HCT116 (cell line): ENCODE measurements around the gene CTTN. TPM values are rescaled to one million over a fixed set of nuclear protein-coding genes. Genes with fewer than 3 reads are reported as not detected.

Experiments used
- ATAC-seq: fragments of 200-7000 bp; cut with Tn5 transposase; 2 replicates; pipeline ENCODE4 v1.9.1; 2020; ENCODE audit warnings: mild to moderate bottlenecking, moderate library complexity
- Bru-seq: library from RNA; stranded (reverse); fragments of 400-500 nt; gene quantifications from one replicate; lab custom pipeline; 2021; lab: Mats Ljungman, UMichigan
- BruChase-seq, 2 experiments: library from RNA; stranded (reverse); fragments of 400-500 nt; gene quantifications; one replicate each; lab custom pipeline; 2021; lab: Mats Ljungman, UMichigan
- BruUV-seq: library from RNA; stranded (reverse); fragments of 400-500 nt; replicated peaks from 2 replicates; lab custom pipeline; 2021; lab: Mats Ljungman, UMichigan
- CTCF ChIA-PET: fragments of 300-600 bp; sonication (Branson Sonifier 250); formaldehyde crosslinking; loops from one replicate; lab custom pipeline; 2021; ENCODE audit warnings: antibody characterized with exemption; lab: Charles Lee
- POLR2A ChIA-PET: fragments of 300-600, 350-600 bp; sonication (Branson Sonifier 250); formaldehyde crosslinking; loops from one replicate; lab custom pipeline; 2021; ENCODE audit warnings: antibody characterized with exemption; lab: Charles Lee
- RAD21 ChIA-PET, 2 experiments: fragments of 300-600 bp; sonication (Branson Sonifier 250); formaldehyde crosslinking; loops; one replicate each; lab custom pipeline; 2023; ENCODE audit warnings: low total read pairs in 2 of 2; ENCODE audit not compliant: uncharacterized antibody in 2 of 2, unreplicated experiment in 2 of 2, low non-redundant PET in 1 of 2; lab: Charles Lee
- DNase-seq: peaks from one replicate; pipeline ENCODE4 v3.0.0-alpha.2; 2010; ENCODE audit warnings: low read depth, low spot score
- H2AFZ ChIP-seq: fragments of 200-600 bp; shearing (Covaris generic), sonication (generic); 2 replicates; pipeline ENCODE4 v1.6.1; 2017; ENCODE audit warnings: low read depth, mixed run types, mixed read lengths, antibody characterized with exemption, low read length; ENCODE audit not compliant: poor library complexity, severe bottlenecking
- H3K27ac ChIP-seq: 2 replicates; pipeline ENCODE4 v1.5.1; 2012; ENCODE audit warnings: low read depth, low read length
- H3K27me3 ChIP-seq: fragments of 200-600 bp; sonication (generic); 2 replicates; pipeline ENCODE4 v1.6.1; 2016; ENCODE audit warnings: mixed run types, low read length, mixed read lengths; ENCODE audit not compliant: insufficient read depth
- H3K36me3 ChIP-seq, 2 experiments: fragments of 200-500 bp in 1 of 2; fragments of 200-600 bp in 1 of 2; sonication (Bioruptor generic) in 1 of 2; sonication (generic) in 1 of 2; 2 replicates each; pipeline versions ENCODE4 v1.5.1 to v1.6.1; 2014 to 2016; ENCODE audit warnings: low read length in 2 of 2, inconsistent platforms in 1 of 2, mixed read lengths in 1 of 2, mixed run types in 1 of 2; ENCODE audit not compliant: insufficient read depth in 2 of 2, control insufficient read depth in 1 of 2
- H3K4me1 ChIP-seq, 2 experiments: fragments of 200-600 bp in 1 of 2; sonication (generic) in 1 of 2; 2 replicates each; pipeline versions ENCODE4 v1.5.1 to v1.6.1; 2012 to 2017; ENCODE audit warnings: low read length in 2 of 2, inconsistent platforms in 1 of 2, mild to moderate bottlenecking in 1 of 2, mixed read lengths in 1 of 2, mixed run types in 1 of 2, moderate library complexity in 1 of 2; ENCODE audit not compliant: insufficient read depth in 2 of 2, control insufficient read depth in 1 of 2
- H3K4me2 ChIP-seq: fragments of 200-600 bp; sonication (generic); 2 replicates; pipeline ENCODE4 v1.6.1; 2017; ENCODE audit warnings: mixed run types, low read length, mixed read lengths
- H3K4me3 ChIP-seq, 2 experiments: fragments of 200-600 bp in 1 of 2; sonication (generic) in 1 of 2; replicated peaks in 1 of 2; 2 replicates each; pipeline ENCODE4 v1.5.1; 2011 to 2016; ENCODE audit warnings: low read length in 2 of 2, control low read depth in 1 of 2, low read depth in 1 of 2, mild to moderate bottlenecking in 1 of 2, mixed read lengths in 1 of 2, mixed run types in 1 of 2
- H3K79me2 ChIP-seq: fragments of 200-600 bp; sonication (generic); 2 replicates; pipeline ENCODE4 v1.6.1; 2017; ENCODE audit warnings: mild to moderate bottlenecking, mixed run types, low read length, moderate library complexity, mixed read lengths; ENCODE audit not compliant: insufficient read depth
- H3K9ac ChIP-seq: fragments of 200-600 bp; sonication (generic); 2 replicates; pipeline ENCODE4 v1.6.1; 2016; ENCODE audit warnings: low read length, mixed read lengths
- H3K9me2 ChIP-seq: fragments of 200-600 bp; sonication (generic), shearing (Covaris generic); 2 replicates; pipeline ENCODE4 v1.6.1; 2017; ENCODE audit warnings: mixed run types, mild to moderate bottlenecking, moderate library complexity; ENCODE audit not compliant: insufficient read depth
- H3K9me3 ChIP-seq, 2 experiments: fragments of 200-500 bp in 1 of 2; fragments of 200-600 bp in 1 of 2; sonication (Bioruptor generic) in 1 of 2; sonication (generic) in 1 of 2; 2 replicates each; pipeline ENCODE4 v1.6.1; 2014 to 2017; ENCODE audit warnings: low read length in 2 of 2, mixed read lengths in 2 of 2, inconsistent platforms in 1 of 2, low read depth in 1 of 2, mild to moderate bottlenecking in 1 of 2, mixed run types in 1 of 2, moderate library complexity in 1 of 2; ENCODE audit not compliant: control insufficient read depth in 1 of 2, insufficient read depth in 1 of 2
- H4K20me1 ChIP-seq: fragments of 200-600 bp; sonication (generic), shearing (Covaris generic); 2 replicates; pipeline ENCODE4 v1.6.1; 2017; ENCODE audit warnings: mixed run types, mild to moderate bottlenecking, moderate library complexity; ENCODE audit not compliant: insufficient read depth
- ATF3 ChIP-seq: IDR thresholded peaks from 2 replicates; pipeline ENCODE4 v1.6.1; 2012
- CEBPB ChIP-seq: IDR thresholded peaks from 2 replicates; pipeline ENCODE4 v1.6.1; 2012; ENCODE audit warnings: low read depth
- CTCF ChIP-seq, 3 experiments: fragments of 200-600 bp in 1 of 3; sonication (generic) in 1 of 3; IDR thresholded peaks in 2 of 3; conservative IDR thresholded peaks in 1 of 3; 2 replicates each; pipeline ENCODE4 v1.5.1; 2012 to 2017; ENCODE audit warnings: low read depth in 2 of 3, low read length in 2 of 3, antibody characterized with exemption in 1 of 3, borderline replicate concordance in 1 of 3, control low read depth in 1 of 3, mild to moderate bottlenecking in 1 of 3, mixed read lengths in 1 of 3, mixed run types in 1 of 3, moderate library complexity in 1 of 3; ENCODE audit not compliant: insufficient read depth in 1 of 3
- EGR1 ChIP-seq: IDR thresholded peaks from 2 replicates; pipeline ENCODE4 v1.6.1; 2012; ENCODE audit warnings: low read depth
- ELF1 ChIP-seq: IDR thresholded peaks from 2 replicates; pipeline ENCODE4 v1.6.1; 2012; ENCODE audit warnings: low read depth, borderline replicate concordance
- EZH2 ChIP-seq: fragments of 200-600 bp; sonication (generic); IDR thresholded peaks from 2 replicates; pipeline ENCODE4 v1.6.1; 2017; ENCODE audit warnings: antibody characterized with exemption, mixed run types
- EZH2phosphoT487 ChIP-seq: fragments of 200-600 bp; IDR thresholded peaks from 2 replicates; pipeline ENCODE4 v1.6.1; 2018; ENCODE audit warnings: antibody characterized with exemption, borderline replicate concordance
- FOSL1 ChIP-seq: IDR thresholded peaks from 2 replicates; pipeline ENCODE4 v1.6.1; 2012; ENCODE audit warnings: low read depth
- JUND ChIP-seq: IDR thresholded peaks from 2 replicates; pipeline ENCODE4 v1.6.1; 2012
- MAX ChIP-seq: IDR thresholded peaks from 2 replicates; pipeline ENCODE4 v1.6.1; 2012
- POLR2A ChIP-seq: IDR thresholded peaks from 2 replicates; pipeline ENCODE4 v1.7.0; 2011; ENCODE audit warnings: borderline replicate concordance; ENCODE audit not compliant: insufficient read depth, insufficient read length; ENCODE audit errors: extremely low read depth
- POLR2AphosphoS5 ChIP-seq: IDR thresholded peaks from 2 replicates; pipeline ENCODE4 v1.6.1; 2011; ENCODE audit warnings: mild to moderate bottlenecking, low read depth, low read length, moderate library complexity
- RAD21 ChIP-seq: IDR thresholded peaks from 2 replicates; pipeline ENCODE4 v1.6.1; 2012; ENCODE audit warnings: low read depth, mild to moderate bottlenecking
- SIN3A ChIP-seq: IDR thresholded peaks from 2 replicates; pipeline ENCODE4 v1.6.1; 2012; ENCODE audit warnings: low read depth
- SP1 ChIP-seq: IDR thresholded peaks from 2 replicates; pipeline ENCODE4 v1.6.1; 2012; ENCODE audit warnings: low read depth
- SRF ChIP-seq: IDR thresholded peaks from 2 replicates; pipeline ENCODE4 v1.6.1; 2012; ENCODE audit warnings: low read depth
- TCF7L2 ChIP-seq: IDR thresholded peaks from 2 replicates; pipeline ENCODE4 v1.7.0; 2011; ENCODE audit warnings: borderline replicate concordance, inconsistent platforms; ENCODE audit not compliant: insufficient read depth, insufficient read length; ENCODE audit errors: extremely low read depth
- YY1 ChIP-seq: IDR thresholded peaks from 2 replicates; pipeline ENCODE4 v1.6.1; 2011; ENCODE audit warnings: low read length, low read depth, moderate library complexity, mild to moderate bottlenecking; ENCODE audit not compliant: insufficient replicate concordance; ENCODE audit errors: extremely low read depth
- ZBTB33 ChIP-seq: IDR thresholded peaks from 2 replicates; pipeline ENCODE4 v1.6.1; 2011; ENCODE audit warnings: mild to moderate bottlenecking, low read length, moderate library complexity; ENCODE audit not compliant: insufficient replicate concordance; ENCODE audit errors: extremely low read depth
- ZFX ChIP-seq: fragments of 450-650 bp; IDR thresholded peaks from 2 replicates; pipeline ENCODE4 v1.6.1; 2017
- intact Hi-C: fragments of 100-400 bp; cut with micrococcal nuclease; formaldehyde crosslinking; loops from 2 replicates; pipeline ENCODE4 v1.10.0; 2022
- long read RNA-seq: library from polyadenylated mRNA; unstranded; transcript quantifications from one replicate; pipeline ENCODE4 v2.0.0, GENCODE V29; 2021; ENCODE audit not compliant: unreplicated experiment
- polyA plus RNA-seq: library from polyadenylated mRNA; unstranded; fragments of >200 nt; gene quantifications from 2 replicates; pipeline ENCODE4 v1.2.1, GENCODE V29; 2012; ENCODE audit warnings: missing spikeins
- total RNA-seq: library from RNA; stranded (reverse); gene quantifications from one replicate; pipeline ENCODE4 v1.2.1, GENCODE V29; 2021; ENCODE audit not compliant: unreplicated experiment

Gene CTTN
- total RNA-seq (249 TPM), Bru-seq, nascent RNA (percentile 90 among the genes with signal in this experiment), BruChase-seq, experiment 1, labeled RNA remaining after a 6-hour chase (percentile 95 among the genes with signal in this experiment), BruChase-seq, experiment 2, labeled RNA remaining after a 2-hour chase (percentile 97 among the genes with signal in this experiment)
- 162 and 187 TPM in 2 replicates for polyA plus RNA-seq
- long read RNA-seq, transcript CTTN-202 (17 exons, 3,272 nt) = minor isoform, 31 of 258 reads
- long read RNA-seq, transcript CTTN-201 (18 exons, 3,272 nt) = major isoform, 65 of 258 reads
- long read RNA-seq, partial matches to known transcripts = 65 of 258 reads
- long read RNA-seq, other reads (novel, unspliced or antisense) = 95 of 258 reads

- Histone ChIP-seq H3K27me3 (no peaks in the 10 kb centered on the region), H3K4me3 (peak within 1 kb of the TSS; percentile 78 to 100)
- RAD21 ChIA-PET = no interaction called here
- no TSS peak for BruUV-seq
- TF ChIP-seq CEBPB (no peak), YY1 (no peak), FOSL1 (no peak), RAD21 (no peak), EGR1 (peak; percentile 40; the same call in 1 of the 2 replicates), MAX (peak; percentile 95), ZBTB33 (no peak), SIN3A (peak; percentile 92), ELF1 (0 out of 2 replicates have a peak, but pooled peaks have one; percentile 56), ZFX (peak; percentile 73), EZH2 (no peak), JUND (no peak; the same call in 1 of the 2 replicates), CTCF (IDR thresholded peaks at IDR 0.05 in 2 of 3, conservative IDR thresholded peaks at IDR 0.05 in 1 of 3; ENCODE audit: borderline replicate concordance in 1 of 3, insufficient read depth in 1 of 3, low read depth in 2 of 3, low read length in 2 of 3) (no peak), SRF (no peak), POLR2AphosphoS5 (peak; percentile 78; the same call in 1 of the 2 replicates), SP1 (no peak; the same call in 1 of the 2 replicates), POLR2A (peak; percentile 85), EZH2phosphoT487 (no peak), TCF7L2 (peak; percentile 42), ATF3 (no peak)
- TF ChIP-seq, all 23 proteins: peak for 8
- Histone ChIP-seq H3K27ac (peak within 1 kb of the TSS; percentile 90), H3K9me3 (no peaks in the 10 kb centered on the region), H2AFZ (peak within 1 kb of the TSS; percentile 32), H3K9ac (peak within 1 kb of the TSS; percentile 96), H3K9me2 (no peaks in the 10 kb centered on the region), H3K4me2 (peak within 1 kb of the TSS; percentile 97), H3K4me1 (peaks cover 16 to 33% of the 10 kb centered on the region in 2 experiments), H3K79me2 (peaks cover 98% of the 10 kb centered on the region), H4K20me1 (peaks cover 13% of the 10 kb centered on the region; the same call in 1 of the 2 replicates), H3K36me3 (peaks cover 4 to 20% of the 10 kb centered on the region in 2 experiments; a peak in 1 of 4 replicates)
- POLR2A ChIA-PET = no interaction called here
- peak; percentile 71 for DNase-seq
- intact Hi-C loops = no loop called here
- peak; percentile 82 for ATAC-seq
- CTCF ChIA-PET = no interaction called here
Measured at GRCh38 chr11:70397983-70398833, at the start of gene CTTN. Gene CTTN, plus strand, starts transcription at chr11:70398529. Its CDS starts 8,769 bp downstream, at chr11:70407298.
